Left ventricle myocardium superior (tissue), 1 donor: Measurements from ENCODE around the gene VEPH1. TPM values are rescaled to one million over a fixed set of nuclear protein-coding genes. Genes with fewer than 3 reads are reported as not detected.

Experiments
- total RNA-seq: library from RNA; stranded (reverse); fragmentation: NEBNext Ultra II Directional; extraction: Animal tissue kit (Norgen Biotek cat#: 25700); gene quantifications from one replicate; pipeline ENCODE4 v1.2.1, GENCODE V29; 2021
- donor health status: DM: no; HTN: yes; CAD: no; lungs with severe emphysema.

VEPH1 gene
- total RNA-seq, 1 donor from 2014 or later = 0.25 TPM

Other genes starting within 250 kb of the VEPH1 start
- gene PTX3, start 66.6 kb downstream of the VEPH1 start, total RNA-seq = 0.30 TPM